ENCODE data around the gene NFKBIE.

NFKBIE gene

GRCh38 chr6:44303842-44304241 lies 38.5 kb upstream of the NFKBIE start:
- H3K79me2 ChIP-seq (ENCODE audit: insufficient read depth, low read depth), result no peaks in the 10 kb centered on the region
- H2AFZ ChIP-seq (ENCODE audit: low read depth), result no peak overlapping the region
- no peaks in the 10 kb centered on the region for H3K27me3 ChIP-seq (ENCODE audit: insufficient read depth, low read depth)
- H3K4me1 ChIP-seq (ENCODE audit: low read depth, poor library complexity, severe bottlenecking), result peaks cover 7% of the 10 kb centered on the region
- H3K4me3 ChIP-seq (IDR thresholded peaks at IDR 0.05; ENCODE audit: insufficient read depth, low read depth, low read length), result no peak overlapping the region
- H3K36me3 ChIP-seq (ENCODE audit: insufficient read depth), result no peaks in the 10 kb centered on the region; the same call in 1 of the 2 replicates
- H4K20me1 ChIP-seq (ENCODE audit: insufficient read depth), result no peaks in the 10 kb centered on the region
- H3K27ac ChIP-seq, result no peak overlapping the region
- no peak overlapping the region for H3K9ac ChIP-seq
- no peak overlapping the region for H3K4me2 ChIP-seq
- no peak for TF ChIP-seq CTCF (conservative IDR thresholded peaks at IDR 0.05; ENCODE audit: low read depth, low read length)

GRCh38 chr6:44302856-44303255 lies 37.5 kb upstream of the NFKBIE start:
- H3K4me2 ChIP-seq, result no peak overlapping the region
- no peak overlapping the region for H3K4me3 ChIP-seq (IDR thresholded peaks at IDR 0.05; ENCODE audit: insufficient read depth, low read depth, low read length)
- no peak overlapping the region for H3K9ac ChIP-seq
- H4K20me1 ChIP-seq (ENCODE audit: insufficient read depth), result no peaks in the 10 kb centered on the region
- H3K4me1 ChIP-seq (ENCODE audit: low read depth, poor library complexity, severe bottlenecking), result peaks cover 7% of the 10 kb centered on the region
- no peak for TF ChIP-seq CTCF (conservative IDR thresholded peaks at IDR 0.05; ENCODE audit: low read depth, low read length)
- no peak overlapping the region for H3K27ac ChIP-seq
- no peaks in the 10 kb centered on the region; the same call in 1 of the 2 replicates for H3K36me3 ChIP-seq (ENCODE audit: insufficient read depth)
- H3K27me3 ChIP-seq (ENCODE audit: insufficient read depth, low read depth), result no peaks in the 10 kb centered on the region
- H2AFZ ChIP-seq (ENCODE audit: low read depth), result no peak overlapping the region
- no peaks in the 10 kb centered on the region for H3K79me2 ChIP-seq (ENCODE audit: insufficient read depth, low read depth)

GRCh38 chr6:44301782-44302564 lies 36.6 kb upstream of the NFKBIE start:
- H2AFZ ChIP-seq (ENCODE audit: low read depth), result no peak overlapping the region
- no peak overlapping the region for H3K9ac ChIP-seq

GRCh38 chr6:44301106-44301505 lies 35.8 kb upstream of the NFKBIE start:
- Histone ChIP-seq H3K79me2 (ENCODE audit: insufficient read depth, low read depth) (no peaks in the 10 kb centered on the region), H3K27ac (no peak overlapping the region), H3K9ac (no peak overlapping the region), H3K36me3 (ENCODE audit: insufficient read depth) (no peaks in the 10 kb centered on the region), H2AFZ (ENCODE audit: low read depth) (no peak overlapping the region), H3K4me1 (ENCODE audit: low read depth, poor library complexity, severe bottlenecking) (peaks cover 7% of the 10 kb centered on the region), H3K4me3 (IDR thresholded peaks at IDR 0.05; ENCODE audit: insufficient read depth, low read depth, low read length) (no peak overlapping the region), H3K27me3 (ENCODE audit: insufficient read depth, low read depth) (peaks cover 5% of the 10 kb centered on the region; the same call in 1 of the 2 replicates), H3K4me2 (no peak overlapping the region), H4K20me1 (ENCODE audit: insufficient read depth) (no peaks in the 10 kb centered on the region)
- TF ChIP-seq CTCF (conservative IDR thresholded peaks at IDR 0.05; ENCODE audit: low read depth, low read length), result no peak

More at GRCh38 chr6:44301782-44302564, 36.6 kb upstream of the NFKBIE start:
- Histone ChIP-seq H4K20me1 (ENCODE audit: insufficient read depth) (no peaks in the 10 kb centered on the region), H3K4me3 (IDR thresholded peaks at IDR 0.05; ENCODE audit: insufficient read depth, low read depth, low read length) (no peak overlapping the region), H3K36me3 (ENCODE audit: insufficient read depth) (no peaks in the 10 kb centered on the region), H3K79me2 (ENCODE audit: insufficient read depth, low read depth) (no peaks in the 10 kb centered on the region), H3K27me3 (ENCODE audit: insufficient read depth, low read depth) (0 out of 2 replicates have a peak, but pooled peaks cover 4% of the 10 kb centered on the region), H3K4me2 (no peak overlapping the region), H3K27ac (no peak overlapping the region), H3K4me1 (ENCODE audit: low read depth, poor library complexity, severe bottlenecking) (peaks cover 7% of the 10 kb centered on the region)
- TF ChIP-seq CTCF (conservative IDR thresholded peaks at IDR 0.05; ENCODE audit: low read depth, low read length), result no peak
